Measurements from ENCODE around the gene SCGB1C2.

SCGB1C2 gene

DNA sequence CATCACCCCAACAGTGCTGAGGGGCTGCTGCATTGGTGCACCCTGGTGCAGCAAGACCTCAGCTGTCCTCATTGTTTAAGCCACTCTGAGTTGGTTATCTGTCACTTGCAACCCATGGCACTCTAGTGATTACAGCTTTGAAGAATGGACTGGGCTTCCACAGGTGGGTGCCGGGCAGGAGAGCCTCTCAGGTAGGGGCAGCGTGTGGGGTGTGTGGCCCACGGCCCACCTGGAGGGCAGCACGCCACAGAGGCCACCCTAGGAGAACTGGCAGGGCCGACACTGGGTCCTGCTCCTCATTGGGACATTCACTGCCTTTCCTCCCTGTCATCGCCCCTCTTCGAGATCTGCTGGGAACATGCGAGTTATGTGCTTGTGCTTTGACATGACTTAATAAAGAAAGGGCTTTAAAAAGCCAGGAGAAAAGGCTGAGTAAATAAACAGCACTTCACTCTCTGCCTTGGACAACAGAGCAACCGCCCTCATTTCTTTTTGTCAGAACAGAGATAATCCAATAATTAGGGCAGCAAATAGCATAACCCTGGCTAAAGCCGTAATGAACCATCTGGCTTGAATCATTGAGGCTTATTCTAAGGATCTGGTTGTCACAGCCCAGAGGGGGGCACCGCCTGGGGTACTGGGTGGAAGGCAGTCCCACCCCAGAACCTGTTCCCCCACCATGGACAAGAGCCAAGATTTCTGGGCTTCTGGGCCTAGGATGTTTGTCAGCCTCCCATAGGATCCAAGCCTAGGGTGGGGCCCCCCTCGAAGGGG is 41.1 kb downstream of the SCGB1C2 start:
- no peak overlapping the region for H3K4me3 ChIP-seq (ENCODE audit: low read depth, low read length)

GRCh38 chr17:179066-179432 is 41.7 kb downstream of the SCGB1C2 start:
- H3K4me3 ChIP-seq (ENCODE audit: low read depth, low read length): no peak overlapping the region
- TF ChIP-seq, protein P1, sequence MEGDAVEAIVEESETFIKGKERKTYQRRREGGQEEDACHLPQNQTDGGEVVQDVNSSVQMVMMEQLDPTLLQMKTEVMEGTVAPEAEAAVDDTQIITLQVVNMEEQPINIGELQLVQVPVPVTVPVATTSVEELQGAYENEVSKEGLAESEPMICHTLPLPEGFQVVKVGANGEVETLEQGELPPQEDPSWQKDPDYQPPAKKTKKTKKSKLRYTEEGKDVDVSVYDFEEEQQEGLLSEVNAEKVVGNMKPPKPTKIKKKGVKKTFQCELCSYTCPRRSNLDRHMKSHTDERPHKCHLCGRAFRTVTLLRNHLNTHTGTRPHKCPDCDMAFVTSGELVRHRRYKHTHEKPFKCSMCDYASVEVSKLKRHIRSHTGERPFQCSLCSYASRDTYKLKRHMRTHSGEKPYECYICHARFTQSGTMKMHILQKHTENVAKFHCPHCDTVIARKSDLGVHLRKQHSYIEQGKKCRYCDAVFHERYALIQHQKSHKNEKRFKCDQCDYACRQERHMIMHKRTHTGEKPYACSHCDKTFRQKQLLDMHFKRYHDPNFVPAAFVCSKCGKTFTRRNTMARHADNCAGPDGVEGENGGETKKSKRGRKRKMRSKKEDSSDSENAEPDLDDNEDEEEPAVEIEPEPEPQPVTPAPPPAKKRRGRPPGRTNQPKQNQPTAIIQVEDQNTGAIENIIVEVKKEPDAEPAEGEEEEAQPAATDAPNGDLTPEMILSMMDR (IDR thresholded peaks at IDR 0.05; ENCODE audit: borderline replicate concordance, insufficient read depth, low read depth, low read length): no peak

More for the DNA sequence above, 41.1 kb downstream of the SCGB1C2 start:
- TF ChIP-seq, protein P1 (IDR thresholded peaks at IDR 0.05; ENCODE audit: borderline replicate concordance, insufficient read depth, low read depth, low read length): no peak

- no peak overlapping the region for H3K4me3 ChIP-seq (ENCODE audit: low read depth, low read length)
- TF ChIP-seq, protein P1 (IDR thresholded peaks at IDR 0.05; ENCODE audit: borderline replicate concordance, insufficient read depth, low read depth, low read length): no peak
Observed at GRCh38 chr17:179781-180380, 42.5 kb downstream of the SCGB1C2 start.

- TF ChIP-seq, protein P1 (IDR thresholded peaks at IDR 0.05; ENCODE audit: borderline replicate concordance, insufficient read depth, low read depth, low read length): no peak
- no peak overlapping the region for H3K4me3 ChIP-seq (ENCODE audit: low read depth, low read length)
Observed at GRCh38 chr17:180381-181244, 43.2 kb downstream of the SCGB1C2 start.

DNA sequence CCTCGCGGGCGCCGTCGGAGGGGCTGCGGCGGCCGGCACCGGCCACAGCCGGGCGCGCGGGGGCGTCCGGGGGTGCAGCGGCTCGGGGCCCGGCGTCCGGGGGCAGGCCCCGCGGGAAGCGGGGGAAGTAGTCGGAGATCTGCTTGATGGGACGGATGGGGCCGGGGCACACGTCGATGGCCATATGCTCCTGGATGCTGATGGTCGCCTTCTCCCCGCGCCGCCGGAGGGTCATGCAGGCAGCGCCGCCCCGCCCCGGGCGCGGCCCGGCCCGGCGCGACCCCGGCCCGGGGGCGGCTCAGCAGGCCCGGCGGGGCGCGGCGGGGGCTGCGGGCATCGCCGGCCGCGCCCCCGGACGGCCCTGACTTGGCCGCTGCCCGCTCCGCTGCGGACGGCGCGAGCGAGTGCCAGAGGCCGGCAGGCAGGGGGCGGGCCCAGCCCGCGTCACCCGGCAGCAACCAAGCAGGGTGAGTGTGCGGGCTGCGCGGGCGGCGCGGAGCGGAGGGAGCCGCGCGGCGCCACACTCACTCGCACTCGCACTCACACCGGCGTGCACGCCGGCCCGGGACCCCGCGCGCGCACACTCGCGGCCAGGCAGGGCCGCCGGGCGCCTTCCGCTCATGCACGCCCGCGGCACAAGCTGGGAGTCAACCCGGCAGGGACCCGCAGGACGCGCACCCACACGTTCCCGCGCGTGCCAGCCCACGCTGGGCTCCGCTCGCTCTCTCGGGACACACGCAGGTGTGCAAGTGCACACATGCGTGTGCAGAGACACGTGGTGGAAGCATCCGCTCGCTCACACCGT is 44.1 kb downstream of the SCGB1C2 start, which contains the start of gene DOC2B:
TSS of gene DOC2B (minus strand) at position 406 of the 805 bp plus-strand sequence. CDS start at position 235, 171 bp downstream.
- no peak within 1 kb of the TSS for H3K4me3 ChIP-seq (ENCODE audit: low read depth, low read length)
- TF ChIP-seq, protein P1 (IDR thresholded peaks at IDR 0.05; ENCODE audit: borderline replicate concordance, insufficient read depth, low read depth, low read length): no peak

DNA sequence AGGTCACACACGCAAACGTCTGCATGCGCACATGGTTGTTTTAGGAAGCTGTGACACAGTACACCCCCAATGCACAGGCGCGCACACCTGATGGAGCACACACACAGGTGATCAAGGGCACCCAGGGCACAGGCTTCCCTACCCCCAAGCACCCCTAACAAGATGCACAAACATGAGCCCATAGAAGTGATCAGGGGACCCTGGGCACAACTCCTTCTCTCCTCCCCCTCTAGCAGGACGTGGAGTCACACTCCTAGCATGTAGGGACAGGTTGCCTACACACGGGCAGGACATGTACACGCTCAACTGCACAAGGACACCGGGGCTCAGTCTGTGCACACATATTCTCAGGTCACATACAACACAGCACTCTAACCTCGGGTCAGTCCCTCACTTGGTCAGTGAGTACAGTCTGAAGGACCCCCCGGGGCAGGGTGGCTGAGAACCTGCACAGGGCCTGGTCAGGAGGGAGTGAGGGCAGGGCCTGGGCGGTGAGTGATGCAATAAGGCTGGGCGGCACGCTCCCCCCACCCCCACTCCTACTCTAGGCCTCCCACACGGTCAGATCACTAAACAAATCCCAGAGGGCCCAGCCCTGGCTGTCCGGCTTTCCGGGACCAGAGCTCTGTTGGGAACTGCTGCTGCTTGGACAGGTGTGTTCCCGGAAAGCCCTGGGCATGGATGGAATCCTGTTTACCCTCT is 44.8 kb downstream of the SCGB1C2 start:
- no peak overlapping the region for H3K4me3 ChIP-seq (ENCODE audit: low read depth, low read length)
- TF ChIP-seq, protein P1 (IDR thresholded peaks at IDR 0.05; ENCODE audit: borderline replicate concordance, insufficient read depth, low read depth, low read length): no peak

All from GM12875 (cell line).